ENCODE data around the gene GGA2.
"Not testable (repeated sequence)": the region's sequence is repeated elsewhere in the genome, so short reads cannot be mapped to it uniquely, and the experiment has no call there.

GGA2 gene

GRCh38 chr16:23484510-23485256 is 25.6 kb downstream of the GGA2 start:
- Mint-ChIP-seq H3K36me3 (ENCODE audit: low read depth) (peaks cover 40% of the 10 kb centered on the region), H3K4me1 (peaks cover 5% of the 10 kb centered on the region), H3K27me3 (no peaks in the 10 kb centered on the region), H3K9me3 (no peaks in the 10 kb centered on the region), H3K27ac (no peak overlapping the region), H3K4me3 (no peak overlapping the region)
- DNase-seq (no peak), ATAC-seq (no peak)

- ATAC-seq, H3K9me3 Mint-ChIP-seq, DNase-seq, H3K27ac Mint-ChIP-seq, H3K4me1 Mint-ChIP-seq, H3K4me3 Mint-ChIP-seq, H3K27me3 Mint-ChIP-seq: not testable (repeated sequence)
- peaks cover 47% of the 10 kb centered on the region for H3K36me3 Mint-ChIP-seq (ENCODE audit: low read depth)
Measured at GRCh38 chr16:23483492-23483891, 26.8 kb downstream of the GGA2 start.

GRCh38 chr16:23482778-23483177 is 27.5 kb downstream of the GGA2 start:
- Mint-ChIP-seq H3K36me3 (ENCODE audit: low read depth) (peaks cover 47% of the 10 kb centered on the region), H3K4me3 (no peak overlapping the region), H3K4me1 (peaks cover 5% of the 10 kb centered on the region), H3K27me3 (no peaks in the 10 kb centered on the region), H3K9me3 (no peaks in the 10 kb centered on the region), H3K27ac (peak overlapping the region; percentile 31)
- ATAC-seq = peak; percentile 62
- DNase-seq = no peak

DNA sequence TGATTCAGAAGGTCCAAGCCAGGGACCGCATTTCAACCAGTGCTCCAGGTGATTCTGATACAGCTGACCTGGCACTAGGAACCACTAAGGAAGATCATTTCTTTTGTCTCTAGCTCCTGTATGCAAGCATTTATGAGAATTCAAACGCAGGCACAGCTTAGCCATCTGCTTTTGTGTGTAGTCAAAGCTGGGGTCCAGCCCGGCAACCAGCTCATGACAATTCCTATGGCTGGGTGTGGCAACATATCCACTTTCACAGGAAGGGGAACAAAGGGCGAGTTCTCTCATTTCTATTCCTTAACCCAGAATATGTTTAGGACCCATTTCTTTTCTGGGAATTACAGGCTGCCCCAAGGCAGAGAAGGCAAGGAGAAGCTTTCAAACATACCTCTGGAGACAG is 30.0 kb downstream of the GGA2 start:
- Mint-ChIP-seq H3K9me3 (no peaks in the 10 kb centered on the region), H3K4me1 (peaks cover 5% of the 10 kb centered on the region), H3K27me3 (no peaks in the 10 kb centered on the region), H3K36me3 (ENCODE audit: low read depth) (peaks cover 57% of the 10 kb centered on the region), H3K27ac (no peak overlapping the region), H3K4me3 (no peak overlapping the region)
- ATAC-seq (no peak), DNase-seq (no peak)

- H3K4me1 Mint-ChIP-seq = peaks cover 5% of the 10 kb centered on the region
- H3K36me3 Mint-ChIP-seq (ENCODE audit: low read depth) = peaks cover 53% of the 10 kb centered on the region
- no peak overlapping the region for H3K27ac Mint-ChIP-seq
- no peaks in the 10 kb centered on the region for H3K9me3 Mint-ChIP-seq
- H3K27me3 Mint-ChIP-seq = no peaks in the 10 kb centered on the region
- DNase-seq (no peak), ATAC-seq (no peak)
- no peak overlapping the region for H3K4me3 Mint-ChIP-seq
Measured at GRCh38 chr16:23479138-23479537, 31.2 kb downstream of the GGA2 start.

- Mint-ChIP-seq H3K9me3 (no peaks in the 10 kb centered on the region), H3K4me1 (peaks cover 5% of the 10 kb centered on the region), H3K27me3 (no peaks in the 10 kb centered on the region), H3K27ac (no peak overlapping the region), H3K4me3 (no peak overlapping the region), H3K36me3 (ENCODE audit: low read depth) (peaks cover 59% of the 10 kb centered on the region)
- DNase-seq = no peak
- ATAC-seq = no peak
Measured at GRCh38 chr16:23478566-23478965, 31.7 kb downstream of the GGA2 start.

- H3K27ac Mint-ChIP-seq = no peak overlapping the region
- H3K9me3 Mint-ChIP-seq = no peaks in the 10 kb centered on the region
- no peak overlapping the region for H3K4me3 Mint-ChIP-seq
- no peak for ATAC-seq
- no peaks in the 10 kb centered on the region for H3K27me3 Mint-ChIP-seq
- H3K4me1 Mint-ChIP-seq = no peaks in the 10 kb centered on the region
- H3K36me3 Mint-ChIP-seq (ENCODE audit: low read depth) = peaks cover 42% of the 10 kb centered on the region
- no peak for DNase-seq
Measured at GRCh38 chr16:23476289-23476688, 34.0 kb downstream of the GGA2 start.

- Mint-ChIP-seq H3K36me3 (ENCODE audit: low read depth) (peaks cover 34% of the 10 kb centered on the region), H3K27ac (peak overlapping the region; percentile 27), H3K27me3 (no peaks in the 10 kb centered on the region), H3K4me1 (no peaks in the 10 kb centered on the region), H3K9me3 (no peaks in the 10 kb centered on the region), H3K4me3 (no peak overlapping the region)
- DNase-seq = no peak
- ATAC-seq = no peak
Measured at GRCh38 chr16:23469814-23470213, 40.5 kb downstream of the GGA2 start.

DNA sequence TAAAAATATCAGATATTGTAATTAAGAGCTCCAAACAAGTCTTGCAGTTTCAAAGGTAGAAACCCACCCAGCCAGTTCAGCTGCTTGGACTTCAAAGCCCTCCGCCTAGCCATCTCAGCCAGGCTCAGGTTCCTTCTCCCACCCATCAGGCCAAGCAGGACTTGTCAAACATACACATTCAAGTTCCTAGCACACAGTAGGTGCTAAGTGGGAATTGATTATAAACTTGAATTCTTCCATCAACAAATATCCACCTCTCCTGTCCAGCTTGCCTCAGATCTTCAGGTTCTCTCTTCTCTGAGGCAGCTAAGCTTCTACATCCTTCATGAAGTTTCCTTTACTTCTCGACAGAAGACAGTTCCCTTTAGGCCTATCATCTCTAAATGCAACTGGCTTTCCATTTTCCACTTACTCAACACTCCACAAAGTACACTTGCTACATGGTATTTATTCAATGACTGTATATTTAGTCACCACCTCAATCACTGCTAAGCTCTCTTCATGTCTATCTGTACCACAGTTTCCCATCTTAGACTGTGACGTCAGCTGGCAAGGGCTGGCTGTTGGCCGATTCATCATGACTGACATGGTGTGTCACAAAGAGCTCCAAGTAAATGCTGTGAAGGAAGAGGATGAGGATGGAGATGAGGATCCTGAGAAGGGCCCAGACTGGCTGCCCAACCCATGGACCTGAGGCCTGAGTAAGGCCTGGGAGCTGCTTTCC is 44.0 kb downstream of the GGA2 start:
- Mint-ChIP-seq H3K4me3 (no peak overlapping the region), H3K27ac (peak overlapping the region; percentile 10), H3K27me3 (no peaks in the 10 kb centered on the region), H3K4me1 (no peaks in the 10 kb centered on the region), H3K9me3 (no peaks in the 10 kb centered on the region), H3K36me3 (ENCODE audit: low read depth) (peaks cover 25% of the 10 kb centered on the region)
- ATAC-seq (peak; percentile 34), DNase-seq (no peak)

DNA sequence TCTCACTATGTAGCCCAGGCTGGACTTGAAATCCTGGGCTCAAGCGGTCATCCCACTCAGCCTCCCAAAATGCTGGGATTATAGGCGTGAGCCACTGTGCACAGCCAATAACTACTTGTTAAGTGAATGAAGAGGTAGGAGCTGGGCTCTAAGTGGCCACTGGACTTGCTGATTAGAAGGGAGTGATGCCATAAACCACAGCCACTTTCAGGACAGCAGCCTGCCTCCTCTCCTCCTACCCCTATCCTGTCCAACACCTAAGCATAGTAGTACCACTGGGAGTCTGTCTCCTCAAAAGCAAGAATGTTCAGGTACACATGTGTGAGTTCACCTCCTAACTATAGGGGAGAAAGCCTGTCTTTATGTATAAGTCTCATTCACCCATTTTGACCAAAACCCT is 45.1 kb downstream of the GGA2 start:
- no peak for DNase-seq
- Mint-ChIP-seq H3K27me3 (no peaks in the 10 kb centered on the region), H3K27ac (no peak overlapping the region), H3K36me3 (ENCODE audit: low read depth) (peaks cover 21% of the 10 kb centered on the region), H3K9me3 (no peaks in the 10 kb centered on the region), H3K4me3 (no peak overlapping the region), H3K4me1 (no peaks in the 10 kb centered on the region)
- no peak for ATAC-seq

- H3K9me3 Mint-ChIP-seq = no peaks in the 10 kb centered on the region
- no peak for DNase-seq
- no peaks in the 10 kb centered on the region for H3K27me3 Mint-ChIP-seq
- no peak overlapping the region for H3K4me3 Mint-ChIP-seq
- peaks cover 13% of the 10 kb centered on the region for H3K36me3 Mint-ChIP-seq (ENCODE audit: low read depth)
- no peaks in the 10 kb centered on the region for H3K4me1 Mint-ChIP-seq
- ATAC-seq = no peak
- no peak overlapping the region for H3K27ac Mint-ChIP-seq
Measured at GRCh38 chr16:23464196-23464595, 46.1 kb downstream of the GGA2 start.

GRCh38 chr16:23462994-23463393 is 47.3 kb downstream of the GGA2 start:
- not testable (repeated sequence) for H3K36me3 Mint-ChIP-seq (ENCODE audit: low read depth); H3K4me1 Mint-ChIP-seq; H3K27me3 Mint-ChIP-seq; ATAC-seq; H3K27ac Mint-ChIP-seq; H3K4me3 Mint-ChIP-seq; DNase-seq; H3K9me3 Mint-ChIP-seq

DNA sequence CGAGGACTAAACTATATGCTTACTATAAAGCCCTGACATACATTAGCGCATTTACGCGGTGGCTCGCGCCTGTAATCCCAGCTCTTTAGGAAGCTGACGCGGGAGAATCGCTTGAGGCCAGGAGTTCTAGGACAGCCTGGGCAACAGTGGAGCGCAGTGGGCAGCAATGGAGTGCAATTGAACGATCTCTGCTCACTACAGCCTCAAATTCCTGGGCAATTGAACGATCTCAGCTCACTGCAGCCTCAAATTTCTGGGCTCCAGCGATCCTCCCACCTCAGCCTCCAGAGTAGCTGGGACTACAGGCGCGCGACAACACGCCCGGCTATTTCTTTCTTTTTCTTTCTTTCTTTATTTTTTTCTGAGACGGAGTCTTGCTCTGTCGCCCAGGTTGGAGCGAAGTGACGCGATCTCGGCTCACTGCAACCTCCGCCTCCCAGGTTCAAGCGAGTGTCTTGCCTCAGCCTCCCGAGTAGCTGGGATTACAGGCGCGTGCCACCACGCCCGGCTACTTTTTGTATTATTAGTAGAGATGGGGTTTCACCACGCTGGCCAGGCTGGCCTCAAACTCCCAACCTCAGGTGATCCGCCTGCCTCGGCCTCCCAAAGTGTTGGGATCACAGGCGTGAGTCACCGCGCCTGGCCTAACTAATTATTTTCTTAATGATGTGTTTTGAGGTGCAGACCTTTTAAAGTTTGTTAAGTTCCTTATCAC is 56.8 kb downstream of the GGA2 start:
- Mint-ChIP-seq H3K4me3 (peak overlapping the region; percentile 96), H3K4me1 (peaks cover 27% of the 10 kb centered on the region), H3K36me3 (ENCODE audit: low read depth) (no peaks in the 10 kb centered on the region), H3K27me3 (no peaks in the 10 kb centered on the region), H3K9me3 (no peaks in the 10 kb centered on the region), H3K27ac (peak overlapping the region; percentile 91)
- no peak for DNase-seq
- ATAC-seq = no peak

DNA sequence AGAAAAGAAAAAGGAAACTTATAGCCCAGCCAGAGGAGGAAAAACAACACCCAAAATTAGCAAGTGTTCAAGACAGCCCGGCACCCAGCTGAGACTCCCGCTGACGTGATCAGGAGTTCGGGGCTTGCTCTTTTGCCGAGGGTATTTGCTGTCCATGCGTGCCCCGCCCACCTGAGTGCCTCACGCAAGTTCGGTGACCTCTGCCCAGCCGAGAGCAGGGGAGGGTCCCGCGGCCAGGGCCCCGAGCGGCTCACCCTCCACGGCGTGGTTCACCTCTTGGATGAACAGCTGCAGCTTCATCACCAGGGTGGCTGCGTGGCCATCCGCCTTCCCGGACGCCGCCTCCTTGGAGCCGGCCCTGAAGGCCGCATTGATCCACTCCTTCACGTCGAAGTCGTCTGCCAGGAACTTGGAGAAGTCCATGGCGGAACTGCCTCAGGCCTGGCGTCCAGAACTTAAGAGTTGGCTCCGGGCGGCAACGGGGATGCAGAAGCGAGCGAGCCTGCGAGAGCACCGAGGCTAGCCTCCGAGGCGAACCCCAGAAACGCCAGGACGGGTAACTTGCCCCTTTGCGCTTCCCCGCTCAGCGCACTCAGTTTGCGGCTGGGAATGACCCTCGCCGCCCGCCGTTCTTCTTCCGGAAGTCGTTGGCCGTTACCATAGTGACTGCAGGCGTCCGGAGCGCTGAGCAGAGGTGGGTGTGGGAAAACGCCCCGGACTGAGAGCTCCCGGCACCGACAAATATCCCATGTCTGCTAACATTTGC is 57.5 kb downstream of the GGA2 start, which contains the start of gene COG7:
Gene COG7, minus strand, starts transcription at position 618 of the 766 bp plus-strand sequence. Its CDS starts 195 bp downstream, at position 423.
- Mint-ChIP-seq H3K9me3 (no peaks in the 10 kb centered on the region), H3K36me3 (ENCODE audit: low read depth) (no peaks in the 10 kb centered on the region), H3K27me3 (no peaks in the 10 kb centered on the region), H3K4me3 (peak within 1 kb of the TSS; percentile 96), H3K4me1 (peaks cover 31% of the 10 kb centered on the region), H3K27ac (peak within 1 kb of the TSS; percentile 91)
- DNase-seq = peak; percentile 90
- ATAC-seq = peak; percentile 90
